Measurements from ENCODE around the gene PDZD2.

DNA sequence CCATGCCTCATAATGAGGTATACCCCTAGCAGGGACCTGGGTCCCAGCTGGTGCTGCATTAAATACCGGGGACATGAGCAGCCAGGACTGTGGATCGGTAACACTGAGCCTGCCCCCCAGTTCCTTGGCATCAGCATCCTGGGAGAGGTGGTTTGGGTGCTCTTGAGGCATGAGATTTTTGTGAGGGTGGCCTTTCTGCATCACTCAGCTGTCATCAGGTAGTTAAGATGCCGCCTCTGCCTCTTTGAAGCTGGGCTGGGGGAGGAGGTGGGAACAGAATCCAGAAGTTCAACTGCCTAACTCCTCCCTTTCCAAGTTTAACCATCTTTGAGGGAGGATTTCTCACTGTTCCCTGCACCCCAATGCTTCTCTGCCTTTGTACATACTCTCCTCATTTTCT, 112.7 kb downstream of the PDZD2 start:
- TF ChIP-seq, protein P1, sequence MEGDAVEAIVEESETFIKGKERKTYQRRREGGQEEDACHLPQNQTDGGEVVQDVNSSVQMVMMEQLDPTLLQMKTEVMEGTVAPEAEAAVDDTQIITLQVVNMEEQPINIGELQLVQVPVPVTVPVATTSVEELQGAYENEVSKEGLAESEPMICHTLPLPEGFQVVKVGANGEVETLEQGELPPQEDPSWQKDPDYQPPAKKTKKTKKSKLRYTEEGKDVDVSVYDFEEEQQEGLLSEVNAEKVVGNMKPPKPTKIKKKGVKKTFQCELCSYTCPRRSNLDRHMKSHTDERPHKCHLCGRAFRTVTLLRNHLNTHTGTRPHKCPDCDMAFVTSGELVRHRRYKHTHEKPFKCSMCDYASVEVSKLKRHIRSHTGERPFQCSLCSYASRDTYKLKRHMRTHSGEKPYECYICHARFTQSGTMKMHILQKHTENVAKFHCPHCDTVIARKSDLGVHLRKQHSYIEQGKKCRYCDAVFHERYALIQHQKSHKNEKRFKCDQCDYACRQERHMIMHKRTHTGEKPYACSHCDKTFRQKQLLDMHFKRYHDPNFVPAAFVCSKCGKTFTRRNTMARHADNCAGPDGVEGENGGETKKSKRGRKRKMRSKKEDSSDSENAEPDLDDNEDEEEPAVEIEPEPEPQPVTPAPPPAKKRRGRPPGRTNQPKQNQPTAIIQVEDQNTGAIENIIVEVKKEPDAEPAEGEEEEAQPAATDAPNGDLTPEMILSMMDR (IDR thresholded peaks at IDR 0.05; ENCODE audit: low read length), result no peak
- TF ChIP-seq EZH2 (optimal IDR thresholded peaks at IDR 0.05; ENCODE audit: low read depth, low read length), result no peak
- TF ChIP-seq EZH2phosphoT487 (IDR thresholded peaks at IDR 0.05; ENCODE audit: low read length), result no peak

Data from MM.1S (cell line).